ENCODE measurements around the gene IL18R1. TPM values are rescaled to one million over a fixed set of nuclear protein-coding genes. Genes with fewer than 3 reads are reported as not detected.

Gene IL18R1
- total and polyA plus RNA-seq, 9 of the 15 experiments (the other 6 are each of a cell fraction or from before 2014, with no cell fraction given) = 0.55 to 10.0 (median 2.5) TPM

GRCh38 chr2:102340778-102341177 is 14.8 kb upstream of the IL18R1 start (continued):
- no peak for TF ChIP-seq CTCFL (IDR thresholded peaks at IDR 0.05; ENCODE audit: borderline replicate concordance, insufficient read depth, low read depth, low read length, poor library complexity, severe bottlenecking)
- TF ChIP-seq TEAD1 (CRISPR knock-in tag; IDR thresholded peaks at IDR 0.05) = 0 out of 4 replicates have a peak, but pooled peaks of 1 of the 2 experiments have one; percentile 26
- no peak for TF ChIP-seq MAFK (IDR thresholded peaks at IDR 0.05; ENCODE audit: low read length)
- no peak for TF ChIP-seq L3MBTL2 (IDR thresholded peaks at IDR 0.05)
- no peak for TF ChIP-seq RAD21 (CRISPR knock-in tag; conservative IDR thresholded peaks at IDR 0.05 in 1 of 2, IDR thresholded peaks at IDR 0.05 in 1 of 2)
- no peak for TF ChIP-seq TARDBP (IDR thresholded peaks at IDR 0.05)
- TF ChIP-seq, protein P1, sequence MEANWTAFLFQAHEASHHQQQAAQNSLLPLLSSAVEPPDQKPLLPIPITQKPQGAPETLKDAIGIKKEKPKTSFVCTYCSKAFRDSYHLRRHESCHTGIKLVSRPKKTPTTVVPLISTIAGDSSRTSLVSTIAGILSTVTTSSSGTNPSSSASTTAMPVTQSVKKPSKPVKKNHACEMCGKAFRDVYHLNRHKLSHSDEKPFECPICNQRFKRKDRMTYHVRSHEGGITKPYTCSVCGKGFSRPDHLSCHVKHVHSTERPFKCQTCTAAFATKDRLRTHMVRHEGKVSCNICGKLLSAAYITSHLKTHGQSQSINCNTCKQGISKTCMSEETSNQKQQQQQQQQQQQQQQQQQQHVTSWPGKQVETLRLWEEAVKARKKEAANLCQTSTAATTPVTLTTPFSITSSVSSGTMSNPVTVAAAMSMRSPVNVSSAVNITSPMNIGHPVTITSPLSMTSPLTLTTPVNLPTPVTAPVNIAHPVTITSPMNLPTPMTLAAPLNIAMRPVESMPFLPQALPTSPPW (CRISPR knock-in tag; IDR thresholded peaks at IDR 0.05) = peak; percentile 55; the same call in 1 of the 2 replicates
- TF ChIP-seq THAP12 (CRISPR knock-in tag; IDR thresholded peaks at IDR 0.05) = no peak
- TF ChIP-seq ATF7 (IDR thresholded peaks at IDR 0.05) = 0 out of 2 replicates have a peak, but pooled peaks have one; percentile 16
- TF ChIP-seq ZNF699 (CRISPR knock-in tag; IDR thresholded peaks at IDR 0.05; ENCODE audit: insufficient replicate concordance) = no peak
- no peak for TF ChIP-seq XRCC4 (IDR thresholded peaks at IDR 0.05; ENCODE audit: extremely low read depth, insufficient read depth, insufficient read length)
- TF ChIP-seq ZNF311 (CRISPR knock-in tag; IDR thresholded peaks at IDR 0.05) = no peak
- no peak for TF ChIP-seq MEF2A (IDR thresholded peaks at IDR 0.05; ENCODE audit: control insufficient read depth, low read depth, low read length)
- TF ChIP-seq SRF (CRISPR knock-in tag; IDR thresholded peaks at IDR 0.05) = no peak
- TF ChIP-seq MAZ (CRISPR knock-in tag; conservative IDR thresholded peaks at IDR 0.05 in 1 of 2, IDR thresholded peaks at IDR 0.05 in 1 of 2) = no peak
- TF ChIP-seq TOE1 (IDR thresholded peaks at IDR 0.05; ENCODE audit: borderline replicate concordance) = no peak
- TF ChIP-seq TOE1 (CRISPR knock-in tag; IDR thresholded peaks at IDR 0.05; ENCODE audit: borderline replicate concordance, low read depth) = no peak
- TF ChIP-seq BACH1 (tag; IDR thresholded peaks at IDR 0.05) = no peak
- TF ChIP-seq CEBPB (tag; IDR thresholded peaks at IDR 0.05) = no peak
- TF ChIP-seq E2F5 (CRISPR knock-in tag; IDR thresholded peaks at IDR 0.05) = no peak
- TF ChIP-seq MYBL2 (IDR thresholded peaks at IDR 0.05; ENCODE audit: low read depth) = no peak
- no peak for TF ChIP-seq MYBL2 (CRISPR knock-in tag; IDR thresholded peaks at IDR 0.05; ENCODE audit: borderline replicate concordance)
- TF ChIP-seq ARID2 (IDR thresholded peaks at IDR 0.05) = no peak

Measured in K562 (cell line).